CD14-positive monocyte (primary cell): ENCODE results near the gene EPPIN. TPM values are rescaled to one million over a fixed set of nuclear protein-coding genes. Genes with fewer than 3 reads are reported as not detected.

Source experiments
- DNase-seq, 3 donors: peaks; one replicate each; pipeline ENCODE4 v3.0.0-alpha.2; 2011 to 2022
- H2AFZ ChIP-seq: 2 replicates; pipeline ENCODE4 v1.6.0; 2012; ENCODE audit warnings: mild to moderate bottlenecking, low read depth, low read length, inconsistent platforms; ENCODE audit not compliant: insufficient read depth, poor library complexity, severe bottlenecking
- H3K27ac ChIP-seq, 2 donors: 1 replicate in 1 of 2; 2 replicates in 1 of 2; pipeline ENCODE4 v1.5.1; 2012 to 2013; ENCODE audit warnings: low read length in 2 of 2, control low read depth in 1 of 2, inconsistent platforms in 1 of 2, low read depth in 1 of 2, mild to moderate bottlenecking in 1 of 2
- H3K27me3 ChIP-seq, 2 donors: one replicate each; pipeline versions ENCODE4 v1.6.0 to v1.6.1; 2011 to 2013; ENCODE audit warnings: low read length in 2 of 2; ENCODE audit not compliant: control insufficient read depth in 2 of 2, insufficient read depth in 2 of 2
- H3K36me3 ChIP-seq, 2 donors: replicated peaks in 1 of 2; 1 replicate in 1 of 2; 2 replicates in 1 of 2; pipeline versions ENCODE4 v1.5.1 to v1.6.1; 2012 to 2013; ENCODE audit warnings: low read length in 2 of 2, control low read depth in 1 of 2, inconsistent platforms in 1 of 2, mild to moderate bottlenecking in 1 of 2; ENCODE audit not compliant: insufficient read depth in 2 of 2, control insufficient read depth in 1 of 2
- H3K4me1 ChIP-seq, 2 donors: 1 replicate in 1 of 2; 2 replicates in 1 of 2; pipeline versions ENCODE4 v1.5.1 to v1.6.1; 2012 to 2013; ENCODE audit warnings: low read length in 2 of 2, control low read depth in 1 of 2, inconsistent platforms in 1 of 2, mild to moderate bottlenecking in 1 of 2, moderate library complexity in 1 of 2; ENCODE audit not compliant: insufficient read depth in 2 of 2, control insufficient read depth in 1 of 2
- H3K4me2 ChIP-seq: replicated peaks from 2 replicates; pipeline ENCODE3; 2012; ENCODE audit warnings: low read length, moderate library complexity, mild to moderate bottlenecking; ENCODE audit not compliant: poor library complexity, severe bottlenecking; ENCODE audit errors: extremely low read depth
- H3K4me3 ChIP-seq, 3 experiments: fragments of 200-600 bp in 1 of 3; sonication (generic) in 1 of 3; replicated peaks in 1 of 3; 1 replicate in 2 of 3; 2 replicates in 1 of 3; pipeline ENCODE4 v1.5.1; 2011 to 2013; ENCODE audit warnings: low read length in 3 of 3, mild to moderate bottlenecking in 3 of 3, control low read depth in 2 of 3, low read depth in 2 of 3, inconsistent platforms in 1 of 3, moderate library complexity in 1 of 3
- H3K79me2 ChIP-seq: 2 replicates; pipeline ENCODE4 v1.6.0; 2012; ENCODE audit warnings: mild to moderate bottlenecking, control low read depth, inconsistent platforms, low read length, moderate library complexity; ENCODE audit not compliant: insufficient read depth
- H3K9ac ChIP-seq: 2 replicates; pipeline ENCODE4 v1.6.0; 2017; ENCODE audit warnings: low read length, mild to moderate bottlenecking; ENCODE audit not compliant: insufficient read depth, poor library complexity, severe bottlenecking
- H3K9me3 ChIP-seq, 2 donors: replicated peaks in 1 of 2; 1 replicate in 1 of 2; 2 replicates in 1 of 2; pipeline versions ENCODE4 v1.5.1 to v1.6.1; 2012 to 2013; ENCODE audit warnings: low read length in 2 of 2, control low read depth in 1 of 2; ENCODE audit not compliant: control insufficient read depth in 1 of 2, insufficient read depth in 1 of 2
- H4K20me1 ChIP-seq: 2 replicates; pipeline ENCODE4 v1.6.0; 2012; ENCODE audit warnings: mild to moderate bottlenecking, low read length, control low read depth, moderate library complexity; ENCODE audit not compliant: insufficient read depth
- H3K27ac Mint-ChIP-seq, 7 donors: one replicate each; pipeline ENCODE4 v1.8.0; 2020; ENCODE audit warnings: mild to moderate bottlenecking in 7 of 7, mixed read lengths in 7 of 7, moderate library complexity in 6 of 7, inconsistent platforms in 2 of 7
- H3K27me3 Mint-ChIP-seq, 3 donors: one replicate each; pipeline ENCODE4 v1.8.0; 2021 to 2022; ENCODE audit warnings: low read depth in 3 of 3, mild to moderate bottlenecking in 3 of 3, mixed read lengths in 3 of 3, moderate library complexity in 3 of 3, inconsistent platforms in 1 of 3
- H3K36me3 Mint-ChIP-seq, 2 donors: one replicate each; pipeline ENCODE4 v1.8.0; 2020; ENCODE audit warnings: mixed read lengths in 2 of 2, inconsistent platforms in 1 of 2, mild to moderate bottlenecking in 1 of 2
- H3K4me1 Mint-ChIP-seq: one replicate; pipeline ENCODE4 v1.8.0; 2020; ENCODE audit warnings: mild to moderate bottlenecking, mixed read lengths
- H3K4me3 Mint-ChIP-seq, 2 donors: one replicate each; pipeline ENCODE4 v1.8.0; 2020; ENCODE audit warnings: mild to moderate bottlenecking in 2 of 2, mixed read lengths in 2 of 2, moderate library complexity in 1 of 2
- H3K9me3 Mint-ChIP-seq, 7 donors: one replicate each; pipeline ENCODE4 v1.8.0; 2020 to 2022; ENCODE audit warnings: mixed read lengths in 7 of 7, mild to moderate bottlenecking in 6 of 7, moderate library complexity in 6 of 7, inconsistent platforms in 2 of 7
- WGBS: methylation state at CpG from one replicate; pipeline ENCODE4 v1.1.5; 2013; ENCODE audit warnings: missing lambda C conversion rate; ENCODE audit not compliant: insufficient coverage; 5-methylcytosine and 5-hydroxymethylcytosine counted together
- intact Hi-C, 2 donors: fragments of 100-400 bp; cut with micrococcal nuclease; formaldehyde crosslinking; loops; one replicate each; pipeline versions ENCODE4 v1.15.0 to v1.15.1; 2023
- polyA plus RNA-seq, 3 donors: library from polyadenylated mRNA; depleted of rRNA in 1 of 3; unstranded in 2 of 3; stranded (reverse) in 1 of 3; fragments of 300-500 nt in 2 of 3; fragments of >200 nt in 1 of 3; fragmentation: Illumina TruSeq in 2 of 3; gene quantifications; 1 replicate in 2 of 3; 2 replicates in 1 of 3; pipeline ENCODE4 v1.2.3, GENCODE V29; 2012 to 2021
- TF ChIP-seq, protein P1 (sequence below): fragments of 200-600 bp; IDR thresholded peaks from one replicate; pipeline ENCODE4 v1.8.0; 2022; ENCODE audit warnings: antibody characterized with exemption, mild to moderate bottlenecking

Gene EPPIN
- polyA plus RNA-seq, 3 donors: not detected

DNA sequence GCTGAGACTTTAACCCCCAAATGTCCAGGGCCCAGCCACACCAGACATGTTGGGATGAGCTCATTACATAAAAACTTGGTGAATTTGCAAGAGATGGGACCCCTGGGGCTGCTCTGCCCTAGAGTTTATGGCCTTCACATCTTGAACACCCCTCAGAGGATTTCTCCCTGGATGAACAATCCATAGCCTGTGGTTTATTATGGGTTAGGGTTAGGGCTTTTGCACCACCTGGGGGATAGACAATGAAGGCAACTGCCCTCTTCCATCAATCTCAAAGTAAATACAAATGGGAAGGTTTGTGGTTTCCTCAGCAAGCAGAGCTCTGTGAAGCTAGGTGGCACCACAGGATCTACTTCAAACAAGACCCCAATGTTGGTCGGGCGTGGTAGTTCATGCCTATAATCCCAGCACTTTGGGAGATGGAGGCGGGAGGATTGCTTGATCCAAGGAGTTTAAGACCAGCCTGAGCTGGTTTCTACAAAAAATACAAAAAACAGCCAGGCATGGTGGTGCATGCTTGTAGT is 49.2 kb downstream of the EPPIN start:
- 80% methylated on average over 1 of the region's 3 CpGs for WGBS
- Mint-ChIP-seq H3K27ac (no peak overlapping the region), H3K4me1 (peaks cover 30% of the 10 kb centered on the region), H3K4me3 (no peak overlapping the region), H3K27me3 (peaks cover 19 to 41% (median 23%) of the 10 kb centered on the region in 3 donors), H3K9me3 (peaks cover 0 to 5% (median 0%) of the 10 kb centered on the region in 7 donors), H3K36me3 (no peaks in the 10 kb centered on the region)
- H3K4me3 ChIP-seq: no peak overlapping the region
- no peaks in the 10 kb centered on the region for H4K20me1 ChIP-seq
- intact Hi-C loops: no loop called here
- no peak overlapping the region for H3K4me2 ChIP-seq
- no peaks in the 10 kb centered on the region for H3K36me3 ChIP-seq
- H3K4me1 ChIP-seq: peaks cover 20 to 23% of the 10 kb centered on the region in 2 donors
- no peak overlapping the region for H3K9ac ChIP-seq
- no peak overlapping the region for H2AFZ ChIP-seq
- H3K27ac ChIP-seq: no peak overlapping the region
- H3K79me2 ChIP-seq: no peaks in the 10 kb centered on the region
- TF ChIP-seq, protein P1, sequence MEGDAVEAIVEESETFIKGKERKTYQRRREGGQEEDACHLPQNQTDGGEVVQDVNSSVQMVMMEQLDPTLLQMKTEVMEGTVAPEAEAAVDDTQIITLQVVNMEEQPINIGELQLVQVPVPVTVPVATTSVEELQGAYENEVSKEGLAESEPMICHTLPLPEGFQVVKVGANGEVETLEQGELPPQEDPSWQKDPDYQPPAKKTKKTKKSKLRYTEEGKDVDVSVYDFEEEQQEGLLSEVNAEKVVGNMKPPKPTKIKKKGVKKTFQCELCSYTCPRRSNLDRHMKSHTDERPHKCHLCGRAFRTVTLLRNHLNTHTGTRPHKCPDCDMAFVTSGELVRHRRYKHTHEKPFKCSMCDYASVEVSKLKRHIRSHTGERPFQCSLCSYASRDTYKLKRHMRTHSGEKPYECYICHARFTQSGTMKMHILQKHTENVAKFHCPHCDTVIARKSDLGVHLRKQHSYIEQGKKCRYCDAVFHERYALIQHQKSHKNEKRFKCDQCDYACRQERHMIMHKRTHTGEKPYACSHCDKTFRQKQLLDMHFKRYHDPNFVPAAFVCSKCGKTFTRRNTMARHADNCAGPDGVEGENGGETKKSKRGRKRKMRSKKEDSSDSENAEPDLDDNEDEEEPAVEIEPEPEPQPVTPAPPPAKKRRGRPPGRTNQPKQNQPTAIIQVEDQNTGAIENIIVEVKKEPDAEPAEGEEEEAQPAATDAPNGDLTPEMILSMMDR: no peak
- H3K27me3 ChIP-seq: peaks cover 13 to 23% of the 10 kb centered on the region in 2 donors
- no peaks in the 10 kb centered on the region for H3K9me3 ChIP-seq
- no peak for DNase-seq

DNA sequence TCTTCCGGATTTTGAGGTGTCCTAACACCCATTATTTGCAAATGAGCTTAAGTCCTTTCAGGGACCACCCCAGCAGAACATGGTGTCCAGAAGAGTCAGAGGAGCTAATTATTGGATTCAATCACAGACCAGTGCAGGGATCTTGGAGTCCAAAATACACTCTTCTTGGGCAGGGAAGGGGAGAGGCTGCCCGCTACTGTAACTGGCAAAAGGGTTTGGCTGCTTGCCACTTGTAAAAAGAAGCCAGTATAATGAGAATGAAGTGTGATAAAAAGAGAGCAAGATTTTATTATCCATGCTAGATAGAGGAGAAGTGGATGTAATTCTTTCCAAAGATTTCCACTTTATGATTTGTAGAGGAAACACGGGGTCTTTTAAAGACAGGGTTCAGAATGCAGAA is 51.0 kb downstream of the EPPIN start:
- no peaks in the 10 kb centered on the region for H3K79me2 ChIP-seq
- no peaks in the 10 kb centered on the region for H4K20me1 ChIP-seq
- no peaks in the 10 kb centered on the region for H3K36me3 ChIP-seq
- H3K4me1 ChIP-seq: peaks cover 20 to 23% of the 10 kb centered on the region in 2 donors
- H3K27me3 ChIP-seq: peaks cover 2 to 16% of the 10 kb centered on the region in 2 donors
- DNase-seq: no peak
- H3K4me3 ChIP-seq: peak overlapping the region in 1 of 3 experiments; percentile 10
- Mint-ChIP-seq H3K27me3 (peaks cover 15 to 29% (median 24%) of the 10 kb centered on the region in 3 donors), H3K4me3 (no peak overlapping the region), H3K36me3 (no peaks in the 10 kb centered on the region), H3K4me1 (peaks cover 30% of the 10 kb centered on the region), H3K9me3 (peaks cover 0 to 4% (median 0%) of the 10 kb centered on the region in 7 donors), H3K27ac (peak overlapping the region in 3 of 7 donors; percentile 0 to 83 (median 47))
- intact Hi-C loops: no loop called here
- peak overlapping the region in 1 of 2 donors; percentile 66 for H3K27ac ChIP-seq
- peak overlapping the region; percentile 20 for H3K4me2 ChIP-seq
- TF ChIP-seq, protein P1: no peak
- no peak overlapping the region for H2AFZ ChIP-seq
- H3K9ac ChIP-seq: no peak overlapping the region
- H3K9me3 ChIP-seq: no peaks in the 10 kb centered on the region
- WGBS: 100% methylated on average over 1 of the region's 3 CpGs
